GM13976 (cell line): ENCODE results near the gene DISP3.
"Not testable (repeated sequence)": the region's sequence is repeated elsewhere in the genome, so short reads cannot be mapped to it uniquely, and the experiment has no call there.

Experiments used
- DNase-seq: peaks from one replicate; pipeline ENCODE4 v3.0.0; 2012; ENCODE audit warnings: low spot score
- in situ Hi-C: fragments of 300-500 bp; cut with MboI; formaldehyde crosslinking; loops from one replicate; pipeline ENCODE4 v1.12.0; 2022; ENCODE audit warnings: low sequenced_read_pairs, mixed read lengths, inconsistent platforms; ENCODE audit not compliant: unreplicated experiment
- TF ChIP-seq, protein P1 (sequence below): IDR thresholded peaks from 2 replicates; pipeline ENCODE4 v1.5.1; 2012; ENCODE audit warnings: borderline replicate concordance, mild to moderate bottlenecking; ENCODE audit not compliant: insufficient read depth; ENCODE audit errors: extremely low read depth, missing control alignments, control extremely low read depth

The DISP3 gene

DNA sequence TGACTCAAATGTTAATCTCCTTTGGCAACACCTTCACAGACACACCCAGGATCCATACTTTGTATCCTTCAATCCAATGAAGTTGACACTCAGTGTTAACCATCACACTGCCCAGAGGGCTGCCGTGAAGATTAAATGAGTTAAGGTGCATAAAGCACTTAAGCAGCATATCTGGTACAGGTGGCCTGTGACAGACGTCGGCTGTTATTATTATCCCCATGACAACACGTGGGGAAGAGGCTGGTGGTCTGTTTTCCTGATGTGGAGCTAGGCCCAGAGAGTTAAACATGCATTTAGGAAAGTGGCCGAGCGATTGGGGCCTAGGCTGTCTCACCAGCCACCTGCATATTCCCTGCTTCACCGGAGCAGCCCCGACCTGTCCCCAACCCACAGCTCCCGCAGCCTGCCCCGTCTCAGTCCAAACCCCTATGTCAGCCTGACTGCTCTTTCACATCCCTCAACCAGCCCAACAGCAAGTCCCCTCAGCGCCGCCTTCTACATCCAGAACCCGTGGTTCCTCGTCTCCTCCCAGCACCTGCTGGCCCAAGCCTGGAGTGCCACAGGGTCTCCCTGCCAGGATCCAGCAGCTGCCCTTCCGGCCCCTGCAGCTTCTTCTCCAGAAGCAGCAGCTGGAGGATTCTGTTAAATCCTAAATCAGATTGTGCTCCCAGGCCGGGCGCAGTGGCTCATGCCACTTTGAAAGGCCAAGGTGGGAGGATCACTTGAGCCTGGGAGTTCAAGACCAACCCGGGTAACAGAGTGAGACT, 97.3 kb downstream of the DISP3 start:
- TF ChIP-seq, protein P1, sequence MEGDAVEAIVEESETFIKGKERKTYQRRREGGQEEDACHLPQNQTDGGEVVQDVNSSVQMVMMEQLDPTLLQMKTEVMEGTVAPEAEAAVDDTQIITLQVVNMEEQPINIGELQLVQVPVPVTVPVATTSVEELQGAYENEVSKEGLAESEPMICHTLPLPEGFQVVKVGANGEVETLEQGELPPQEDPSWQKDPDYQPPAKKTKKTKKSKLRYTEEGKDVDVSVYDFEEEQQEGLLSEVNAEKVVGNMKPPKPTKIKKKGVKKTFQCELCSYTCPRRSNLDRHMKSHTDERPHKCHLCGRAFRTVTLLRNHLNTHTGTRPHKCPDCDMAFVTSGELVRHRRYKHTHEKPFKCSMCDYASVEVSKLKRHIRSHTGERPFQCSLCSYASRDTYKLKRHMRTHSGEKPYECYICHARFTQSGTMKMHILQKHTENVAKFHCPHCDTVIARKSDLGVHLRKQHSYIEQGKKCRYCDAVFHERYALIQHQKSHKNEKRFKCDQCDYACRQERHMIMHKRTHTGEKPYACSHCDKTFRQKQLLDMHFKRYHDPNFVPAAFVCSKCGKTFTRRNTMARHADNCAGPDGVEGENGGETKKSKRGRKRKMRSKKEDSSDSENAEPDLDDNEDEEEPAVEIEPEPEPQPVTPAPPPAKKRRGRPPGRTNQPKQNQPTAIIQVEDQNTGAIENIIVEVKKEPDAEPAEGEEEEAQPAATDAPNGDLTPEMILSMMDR, result no peak
- DNase-seq, result no peak
- in situ Hi-C loops, result no loop called here

DNA sequence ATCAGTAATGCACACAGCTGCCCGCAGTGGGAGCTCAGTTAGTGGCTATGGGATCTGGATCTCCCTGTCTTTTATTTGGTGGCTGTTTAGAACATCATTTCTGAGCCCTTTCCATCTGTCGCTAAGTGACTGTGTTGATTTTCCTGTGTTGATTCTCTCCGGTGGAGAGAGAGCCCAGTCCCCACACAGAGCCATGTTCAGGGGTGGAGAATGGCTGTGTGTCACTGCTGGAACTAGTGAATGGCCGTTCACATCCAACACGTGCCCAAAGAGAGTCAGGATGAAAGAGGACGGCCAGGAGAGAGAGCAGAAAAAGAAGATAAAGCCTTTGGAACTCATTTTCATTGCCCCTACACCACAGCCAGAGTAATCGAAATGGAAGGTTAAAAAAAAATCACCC, 99.0 kb downstream of the DISP3 start:
- in situ Hi-C loops, result no loop called here
- DNase-seq, result no peak
- TF ChIP-seq, protein P1, result no peak

DNA sequence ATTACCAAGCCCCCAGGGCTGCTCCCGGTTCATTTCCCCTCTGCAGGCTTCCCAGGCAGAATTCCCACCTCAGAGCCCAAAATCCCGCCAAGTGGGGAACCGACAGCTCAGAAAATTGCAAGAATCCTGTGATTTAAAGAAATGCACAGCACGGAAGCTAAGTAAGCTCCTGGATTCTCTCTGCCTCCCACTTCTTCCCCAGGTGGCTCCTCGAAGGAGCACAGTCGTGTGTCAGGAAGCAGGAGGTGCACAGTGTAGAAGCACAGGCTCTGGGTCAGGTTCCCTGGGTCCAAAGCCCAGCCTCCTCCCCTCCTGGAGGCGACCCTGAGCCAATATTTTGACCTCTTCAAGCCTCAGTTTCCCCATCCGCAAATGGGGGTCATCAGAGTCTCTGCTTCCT, 100.6 kb downstream of the DISP3 start:
- TF ChIP-seq, protein P1, result no peak
- in situ Hi-C loops, result no loop called here

DNA sequence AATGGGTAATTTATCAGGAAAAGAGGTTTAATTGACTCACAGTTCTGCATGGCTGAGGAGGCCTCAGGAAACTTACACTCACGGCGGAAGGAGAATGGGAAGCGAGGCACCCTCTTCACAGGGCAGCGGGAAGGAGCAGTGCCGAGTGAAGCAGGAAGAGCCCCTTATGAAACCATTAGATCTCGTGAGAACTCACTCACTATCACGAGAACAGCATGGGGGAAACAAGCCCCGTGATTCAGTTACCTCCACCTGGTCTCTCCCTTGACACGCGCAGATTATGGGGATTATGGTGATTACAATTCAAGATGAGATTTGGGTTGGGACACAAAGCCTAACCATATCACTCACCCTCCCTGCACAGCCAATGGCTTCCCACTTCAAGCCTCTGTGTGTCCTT, 101.1 kb downstream of the DISP3 start:
- DNase-seq, in situ Hi-C loops: not testable (repeated sequence)

More for the DNA sequence above, 100.6 kb downstream of the DISP3 start:
- DNase-seq, result no peak

DNA sequence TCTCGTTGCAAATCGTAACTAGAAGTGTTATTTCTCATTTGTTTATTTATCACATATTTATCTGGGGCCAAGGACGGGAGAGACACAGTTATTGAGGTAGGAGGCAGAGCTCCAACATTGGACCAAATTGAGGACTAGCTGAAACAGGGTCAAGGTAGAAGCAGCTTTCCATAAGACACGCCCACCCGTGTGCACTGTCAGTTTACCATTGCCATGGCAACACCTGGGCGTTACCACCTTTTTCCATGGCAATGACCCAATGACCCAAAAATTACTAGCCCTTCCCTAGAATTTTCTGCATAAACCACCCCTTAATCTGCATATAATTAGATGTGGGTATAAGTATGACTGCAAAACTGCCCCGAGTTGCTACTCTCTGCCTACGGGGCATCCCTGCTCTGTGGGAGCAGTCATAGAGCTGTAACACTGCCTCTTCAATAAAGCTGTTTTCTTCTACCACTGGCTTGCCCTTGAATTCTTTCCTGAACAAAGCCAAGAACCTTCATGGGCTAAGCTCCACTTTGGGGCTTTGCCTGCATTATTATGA, 102.6 kb downstream of the DISP3 start:
- DNase-seq, result no peak
- in situ Hi-C loops, result no loop called here
- TF ChIP-seq, protein P1, result no peak

DNA sequence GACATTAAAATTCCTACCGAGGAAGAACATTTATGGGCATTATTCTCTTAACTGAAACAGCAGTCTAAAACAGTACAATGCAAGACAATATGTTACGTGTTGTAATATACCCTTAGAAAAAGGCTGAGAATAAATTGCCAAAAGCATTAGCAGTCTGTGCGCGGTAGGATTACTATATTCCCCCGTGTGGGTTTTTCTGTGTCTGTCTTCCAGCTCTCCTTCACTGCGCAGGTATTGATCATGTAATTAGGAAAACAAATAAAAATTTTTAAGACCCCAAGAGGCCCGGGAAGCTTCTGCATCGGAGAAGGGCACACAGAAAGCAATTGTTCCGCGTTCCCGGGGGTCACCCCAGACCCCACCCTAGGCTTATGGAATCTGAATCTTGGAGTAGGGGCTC, 106.4 kb downstream of the DISP3 start:
- TF ChIP-seq, protein P1, result no peak
- no peak for DNase-seq
- in situ Hi-C loops, result no loop called here
